PFSK-1 (cell line): Measurements from ENCODE around the gene HASPIN.

ENCODE experiments used
- FOXP2 ChIP-seq: optimal IDR thresholded peaks from 2 replicates; pipeline ENCODE3; 2011; ENCODE audit warnings: borderline replicate concordance, control low read depth, inconsistent platforms; ENCODE audit not compliant: insufficient read depth; ENCODE audit errors: extremely low read length, extremely low read depth
- POLR2AphosphoS5 ChIP-seq: IDR thresholded peaks from 2 replicates; pipeline ENCODE4 v1.6.1; 2012; ENCODE audit warnings: low read depth, mild to moderate bottlenecking, control low read depth, low read length, moderate library complexity
- SIN3A ChIP-seq: IDR thresholded peaks from 2 replicates; pipeline ENCODE4 v1.6.1; 2012; ENCODE audit warnings: mild to moderate bottlenecking, low read length, moderate library complexity, borderline replicate concordance; ENCODE audit not compliant: insufficient read depth
- TAF1 ChIP-seq: IDR thresholded peaks from 2 replicates; pipeline ENCODE4 v1.6.1; 2012; ENCODE audit warnings: low read length, control low read depth, borderline replicate concordance; ENCODE audit not compliant: insufficient read depth
- TF ChIP-seq, protein P1 (sequence below), 2 experiments: IDR thresholded peaks; 2 replicates each; pipeline versions ENCODE4 v1.6.1 to v1.8.0; 2011 to 2012; ENCODE audit warnings: low read depth in 2 of 2, low read length in 2 of 2, control low read depth in 1 of 2, inconsistent platforms in 1 of 2, mild to moderate bottlenecking in 1 of 2, moderate library complexity in 1 of 2; ENCODE audit not compliant: insufficient read depth in 1 of 2

DNA sequence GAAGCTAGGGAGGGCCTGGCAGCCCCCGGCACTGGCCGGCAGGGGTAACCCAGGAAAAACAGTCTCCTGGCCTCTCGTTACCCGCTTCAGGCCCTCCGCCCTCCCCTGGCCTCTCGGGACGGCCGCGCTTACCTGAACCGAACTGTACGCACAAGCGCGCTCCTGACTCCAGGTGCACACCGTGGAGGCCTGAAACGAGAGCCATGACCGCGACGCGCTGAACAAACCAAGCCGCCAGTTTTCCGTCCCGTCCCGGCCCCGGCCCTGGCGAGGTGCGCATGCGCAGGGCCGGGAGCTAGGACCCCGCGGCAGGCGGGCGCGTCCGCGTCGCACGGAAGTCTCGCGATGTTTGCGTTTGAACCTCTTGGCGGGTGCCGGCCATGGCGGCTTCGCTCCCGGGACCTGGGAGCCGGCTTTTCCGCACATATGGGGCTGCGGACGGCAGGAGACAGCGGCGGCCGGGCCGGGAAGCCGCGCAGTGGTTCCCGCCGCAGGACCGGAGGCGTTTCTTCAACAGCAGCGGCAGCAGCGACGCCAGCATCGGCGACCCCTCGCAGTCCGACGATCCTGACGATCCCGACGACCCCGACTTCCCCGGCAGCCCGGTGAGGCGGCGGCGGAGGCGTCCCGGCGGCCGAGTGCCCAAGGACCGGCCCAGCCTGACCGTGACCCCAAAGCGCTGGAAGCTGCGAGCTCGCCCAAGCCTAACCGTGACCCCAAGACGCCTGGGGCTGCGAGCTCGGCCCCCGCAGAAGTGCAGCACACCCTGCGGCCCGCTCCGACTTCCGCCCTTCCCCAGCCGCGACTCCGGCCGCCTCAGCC lies at the start of gene HASPIN:
- TF ChIP-seq, protein P1, sequence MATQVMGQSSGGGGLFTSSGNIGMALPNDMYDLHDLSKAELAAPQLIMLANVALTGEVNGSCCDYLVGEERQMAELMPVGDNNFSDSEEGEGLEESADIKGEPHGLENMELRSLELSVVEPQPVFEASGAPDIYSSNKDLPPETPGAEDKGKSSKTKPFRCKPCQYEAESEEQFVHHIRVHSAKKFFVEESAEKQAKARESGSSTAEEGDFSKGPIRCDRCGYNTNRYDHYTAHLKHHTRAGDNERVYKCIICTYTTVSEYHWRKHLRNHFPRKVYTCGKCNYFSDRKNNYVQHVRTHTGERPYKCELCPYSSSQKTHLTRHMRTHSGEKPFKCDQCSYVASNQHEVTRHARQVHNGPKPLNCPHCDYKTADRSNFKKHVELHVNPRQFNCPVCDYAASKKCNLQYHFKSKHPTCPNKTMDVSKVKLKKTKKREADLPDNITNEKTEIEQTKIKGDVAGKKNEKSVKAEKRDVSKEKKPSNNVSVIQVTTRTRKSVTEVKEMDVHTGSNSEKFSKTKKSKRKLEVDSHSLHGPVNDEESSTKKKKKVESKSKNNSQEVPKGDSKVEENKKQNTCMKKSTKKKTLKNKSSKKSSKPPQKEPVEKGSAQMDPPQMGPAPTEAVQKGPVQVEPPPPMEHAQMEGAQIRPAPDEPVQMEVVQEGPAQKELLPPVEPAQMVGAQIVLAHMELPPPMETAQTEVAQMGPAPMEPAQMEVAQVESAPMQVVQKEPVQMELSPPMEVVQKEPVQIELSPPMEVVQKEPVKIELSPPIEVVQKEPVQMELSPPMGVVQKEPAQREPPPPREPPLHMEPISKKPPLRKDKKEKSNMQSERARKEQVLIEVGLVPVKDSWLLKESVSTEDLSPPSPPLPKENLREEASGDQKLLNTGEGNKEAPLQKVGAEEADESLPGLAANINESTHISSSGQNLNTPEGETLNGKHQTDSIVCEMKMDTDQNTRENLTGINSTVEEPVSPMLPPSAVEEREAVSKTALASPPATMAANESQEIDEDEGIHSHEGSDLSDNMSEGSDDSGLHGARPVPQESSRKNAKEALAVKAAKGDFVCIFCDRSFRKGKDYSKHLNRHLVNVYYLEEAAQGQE (IDR thresholded peaks at IDR 0.05; ENCODE audit: insufficient read depth in 1 of 2, low read depth in 2 of 2, low read length in 2 of 2): peak; percentile 46 to 70; a peak in 2 of 4 replicates
- TF ChIP-seq FOXP2: peak; percentile 96
- peak; percentile 97 for TF ChIP-seq POLR2AphosphoS5
- TF ChIP-seq TAF1: peak; percentile 86
- TF ChIP-seq SIN3A: peak; percentile 94; the same call in 1 of the 2 replicates
